Adipose tissue (tissue), 3 donors: ENCODE measurements around the gene PRSS53. TPM values are rescaled to one million over a fixed set of nuclear protein-coding genes. Genes with fewer than 3 reads are reported as not detected.
"Not testable (repeated sequence)": the region's sequence is repeated elsewhere in the genome, so short reads cannot be mapped to it uniquely, and the experiment has no call there.

Experiments
- H3K27ac ChIP-seq: one replicate; pipeline ENCODE4 v1.5.1; 2013; ENCODE audit warnings: low read depth, low read length
- WGBS, 3 donors: extraction: QIAGEN DNeasy Blood & Tissue Kit; methylation state at CpG; one replicate each; pipeline ENCODE4 v1.1.7; 2013; 5-methylcytosine and 5-hydroxymethylcytosine counted together
- polyA plus RNA-seq, 3 donors: library from polyadenylated mRNA; stranded (reverse); fragments of 200-250 nt; gene quantifications; one replicate each; pipeline ENCODE4 v1.2.3, GENCODE V29; 2013
- donor health status: healthy with polysubstance abuse.
- donor health status: Bipolar disorder and iron deficiency.
- donor health status: healthy.

The PRSS53 gene
- polyA plus RNA-seq = 1 to 10 TPM in 1 of 3 donors, under 1 TPM in 2; 0.45 to 2.4 (median 0.88) TPM

GRCh38 chr16:31088459-31089183 lies at the start of gene PRSS53:
TSS of gene PRSS53 (minus strand) at chr16:31088943. CDS start at chr16:31088809, 134 bp downstream.
- 74 to 88% (median 86%) methylated on average over 14 to 15 of the region's 15 CpGs for WGBS, 3 donors
- no peak within 1 kb of the TSS for H3K27ac ChIP-seq

- H3K27ac ChIP-seq = not testable (repeated sequence)
- WGBS, 3 donors = 87 to 88% (median 88%) methylated on average over 20 of the region's 20 CpGs
These were observed 48.2 kb upstream of the PRSS53 start for GRCh38 chr16:31136822-31137499.

GRCh38 chr16:31136287-31136662 lies 47.5 kb upstream of the PRSS53 start:
- 80 to 90% (median 89%) methylated on average over 6 of the region's 6 CpGs for WGBS, 3 donors
- H3K27ac ChIP-seq = no peak overlapping the region

- no peak within 1 kb of the TSS for H3K27ac ChIP-seq
- 9 to 69% (median 61%) methylated on average over 22 of the region's 22 CpGs for WGBS, 3 donors
These were observed 47.0 kb upstream of the PRSS53 start, which contains the start of gene PRSS8 for GRCh38 chr16:31135535-31136286. TSS of gene PRSS8 (minus strand) at chr16:31135727. CDS start at chr16:31135498, 229 bp downstream.

- WGBS, 3 donors = 15 to 39% (median 34%) methylated on average over 17 to 18 of the region's 18 CpGs
- no peak overlapping the region for H3K27ac ChIP-seq
These were observed 46.1 kb upstream of the PRSS53 start for GRCh38 chr16:31134625-31135534.

- H3K27ac ChIP-seq = no peak overlapping the region
- WGBS, 3 donors = 14 to 35% (median 34%) methylated on average over 5 of the region's 5 CpGs
These were observed 45.4 kb upstream of the PRSS53 start for GRCh38 chr16:31134091-31134571.

GRCh38 chr16:31133046-31133501 lies 44.3 kb upstream of the PRSS53 start:
- WGBS, 3 donors = 67 to 93% (median 84%) methylated on average over 6 of the region's 6 CpGs
- H3K27ac ChIP-seq = no peak overlapping the region

- WGBS, 3 donors = 80 to 90% (median 89%) methylated on average over 20 of the region's 20 CpGs
- H3K27ac ChIP-seq = no peak overlapping the region
These were observed 43.7 kb upstream of the PRSS53 start for GRCh38 chr16:31132303-31132979.

GRCh38 chr16:31131841-31132271 lies 43.1 kb upstream of the PRSS53 start:
- 48 to 89% (median 80%) methylated on average over 5 of the region's 5 CpGs for WGBS, 3 donors
- no peak overlapping the region for H3K27ac ChIP-seq

- WGBS, 3 donors = 65 to 91% (median 84%) methylated on average over 11 of the region's 11 CpGs
- H3K27ac ChIP-seq = no peak overlapping the region
These were observed 42.7 kb upstream of the PRSS53 start for GRCh38 chr16:31131416-31131815.

- no peak overlapping the region for H3K27ac ChIP-seq
- WGBS, 3 donors = 31 to 89% (median 88%) methylated on average over 6 of the region's 6 CpGs
These were observed 42.2 kb upstream of the PRSS53 start for GRCh38 chr16:31130899-31131298.

GRCh38 chr16:31130336-31130891 lies 41.7 kb upstream of the PRSS53 start:
- no peak overlapping the region for H3K27ac ChIP-seq
- 40 to 73% (median 72%) methylated on average over 10 of the region's 10 CpGs for WGBS, 3 donors

GRCh38 chr16:31129568-31130335 lies 41.0 kb upstream of the PRSS53 start:
- 37 to 48% (median 40%) methylated on average over 29 of the region's 29 CpGs for WGBS, 3 donors
- peak overlapping the region; percentile 75 for H3K27ac ChIP-seq

GRCh38 chr16:31128711-31129567 lies 40.2 kb upstream of the PRSS53 start:
- peak overlapping the region; percentile 75 for H3K27ac ChIP-seq
- 39 to 51% (median 50%) methylated on average over 14 of the region's 14 CpGs for WGBS, 3 donors

GRCh38 chr16:31127182-31127581 lies 38.4 kb upstream of the PRSS53 start:
- no peak overlapping the region for H3K27ac ChIP-seq
- 85 to 92% (median 90%) methylated on average over 13 of the region's 13 CpGs for WGBS, 3 donors
